PFSK-1 (cell line): ENCODE results near the gene FAM222B.

Experiments
- FOXP2 ChIP-seq: optimal IDR thresholded peaks from 2 replicates; pipeline ENCODE3; 2011; ENCODE audit warnings: borderline replicate concordance, control low read depth, inconsistent platforms; ENCODE audit not compliant: insufficient read depth; ENCODE audit errors: extremely low read length, extremely low read depth
- POLR2AphosphoS5 ChIP-seq: IDR thresholded peaks from 2 replicates; pipeline ENCODE4 v1.6.1; 2012; ENCODE audit warnings: low read depth, mild to moderate bottlenecking, control low read depth, low read length, moderate library complexity
- SIN3A ChIP-seq: IDR thresholded peaks from 2 replicates; pipeline ENCODE4 v1.6.1; 2012; ENCODE audit warnings: mild to moderate bottlenecking, low read length, moderate library complexity, borderline replicate concordance; ENCODE audit not compliant: insufficient read depth
- TF ChIP-seq, protein P1 (sequence below), 2 experiments: IDR thresholded peaks; 2 replicates each; pipeline versions ENCODE4 v1.6.1 to v1.8.0; 2011 to 2012; ENCODE audit warnings: low read depth in 2 of 2, low read length in 2 of 2, control low read depth in 1 of 2, inconsistent platforms in 1 of 2, mild to moderate bottlenecking in 1 of 2, moderate library complexity in 1 of 2; ENCODE audit not compliant: insufficient read depth in 1 of 2

GRCh38 chr17:28792877-28793661 lies 49.5 kb downstream of the FAM222B start:
- TF ChIP-seq, protein P1, sequence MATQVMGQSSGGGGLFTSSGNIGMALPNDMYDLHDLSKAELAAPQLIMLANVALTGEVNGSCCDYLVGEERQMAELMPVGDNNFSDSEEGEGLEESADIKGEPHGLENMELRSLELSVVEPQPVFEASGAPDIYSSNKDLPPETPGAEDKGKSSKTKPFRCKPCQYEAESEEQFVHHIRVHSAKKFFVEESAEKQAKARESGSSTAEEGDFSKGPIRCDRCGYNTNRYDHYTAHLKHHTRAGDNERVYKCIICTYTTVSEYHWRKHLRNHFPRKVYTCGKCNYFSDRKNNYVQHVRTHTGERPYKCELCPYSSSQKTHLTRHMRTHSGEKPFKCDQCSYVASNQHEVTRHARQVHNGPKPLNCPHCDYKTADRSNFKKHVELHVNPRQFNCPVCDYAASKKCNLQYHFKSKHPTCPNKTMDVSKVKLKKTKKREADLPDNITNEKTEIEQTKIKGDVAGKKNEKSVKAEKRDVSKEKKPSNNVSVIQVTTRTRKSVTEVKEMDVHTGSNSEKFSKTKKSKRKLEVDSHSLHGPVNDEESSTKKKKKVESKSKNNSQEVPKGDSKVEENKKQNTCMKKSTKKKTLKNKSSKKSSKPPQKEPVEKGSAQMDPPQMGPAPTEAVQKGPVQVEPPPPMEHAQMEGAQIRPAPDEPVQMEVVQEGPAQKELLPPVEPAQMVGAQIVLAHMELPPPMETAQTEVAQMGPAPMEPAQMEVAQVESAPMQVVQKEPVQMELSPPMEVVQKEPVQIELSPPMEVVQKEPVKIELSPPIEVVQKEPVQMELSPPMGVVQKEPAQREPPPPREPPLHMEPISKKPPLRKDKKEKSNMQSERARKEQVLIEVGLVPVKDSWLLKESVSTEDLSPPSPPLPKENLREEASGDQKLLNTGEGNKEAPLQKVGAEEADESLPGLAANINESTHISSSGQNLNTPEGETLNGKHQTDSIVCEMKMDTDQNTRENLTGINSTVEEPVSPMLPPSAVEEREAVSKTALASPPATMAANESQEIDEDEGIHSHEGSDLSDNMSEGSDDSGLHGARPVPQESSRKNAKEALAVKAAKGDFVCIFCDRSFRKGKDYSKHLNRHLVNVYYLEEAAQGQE (IDR thresholded peaks at IDR 0.05; ENCODE audit: insufficient read depth in 1 of 2, low read depth in 2 of 2, low read length in 2 of 2): no peak
- no peak for TF ChIP-seq POLR2AphosphoS5
- TF ChIP-seq SIN3A: no peak
- no peak for TF ChIP-seq FOXP2
